Measurements from ENCODE around the gene COG4.

- no peak for TF ChIP-seq POLR2A (IDR thresholded peaks at IDR 0.05)
- TF ChIP-seq CTCF (IDR thresholded peaks at IDR 0.05), result no peak
Observed at GRCh38 chr16:70460737-70461261, 62.6 kb downstream of the COG4 start.

All from adrenal gland (tissue), 5 donors.